Activated naive CD4-positive, alpha-beta T cell treated with Interleukin-2 at 50 U/mL for 16 hours (primary cell): ENCODE data around the gene ZCCHC7.
"Not testable (repeated sequence)": the region's sequence is repeated elsewhere in the genome, so short reads cannot be mapped to it uniquely, and the experiment has no call there.

Source experiments
- DNase-seq: peaks from one replicate; pipeline ENCODE4 v3.0.0-alpha.2; 2020

Gene ZCCHC7

DNA sequence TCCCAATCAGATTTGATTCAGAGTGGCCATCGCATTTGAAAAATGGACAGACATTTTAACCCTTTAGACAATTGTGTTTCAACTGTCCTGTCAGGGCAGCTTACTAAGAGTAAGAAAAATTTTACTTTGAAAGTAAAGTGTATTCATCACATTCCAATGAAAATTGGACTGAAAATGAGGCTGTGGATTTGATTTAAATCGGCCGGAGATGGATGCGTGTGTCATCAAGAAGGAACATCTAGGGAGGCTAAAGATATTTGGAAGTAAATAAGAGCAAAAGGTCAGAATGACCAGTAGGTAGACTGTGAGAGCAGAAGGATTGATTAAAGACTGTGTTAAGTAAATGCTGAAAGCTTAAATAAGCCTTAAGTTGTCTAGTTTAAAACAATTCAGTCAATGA is 1.5 kb downstream of the ZCCHC7 start:
- DNase-seq = no peak

DNA sequence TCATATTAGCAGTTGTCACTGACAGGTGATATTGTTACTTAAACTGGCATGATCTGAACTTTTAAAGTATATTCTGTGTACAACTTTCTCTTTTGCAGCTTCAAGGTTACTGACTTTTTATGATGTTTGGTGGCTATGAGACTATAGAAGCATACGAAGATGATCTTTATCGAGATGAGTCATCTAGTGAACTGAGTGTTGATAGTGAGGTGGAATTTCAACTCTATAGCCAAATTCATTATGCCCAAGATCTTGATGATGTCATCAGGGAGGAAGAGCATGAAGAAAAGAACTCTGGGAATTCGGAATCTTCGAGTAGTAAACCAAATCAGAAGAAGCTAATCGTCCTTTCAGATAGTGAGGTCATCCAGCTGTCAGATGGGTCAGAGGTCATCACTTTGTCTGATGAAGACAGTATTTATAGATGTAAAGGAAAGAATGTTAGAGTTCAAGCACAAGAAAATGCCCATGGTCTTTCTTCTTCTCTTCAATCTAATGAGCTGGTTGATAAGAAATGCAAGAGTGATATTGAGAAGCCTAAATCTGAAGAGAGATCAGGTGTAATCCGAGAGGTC is 5.9 kb downstream of the ZCCHC7 start:
- DNase-seq = no peak

DNA sequence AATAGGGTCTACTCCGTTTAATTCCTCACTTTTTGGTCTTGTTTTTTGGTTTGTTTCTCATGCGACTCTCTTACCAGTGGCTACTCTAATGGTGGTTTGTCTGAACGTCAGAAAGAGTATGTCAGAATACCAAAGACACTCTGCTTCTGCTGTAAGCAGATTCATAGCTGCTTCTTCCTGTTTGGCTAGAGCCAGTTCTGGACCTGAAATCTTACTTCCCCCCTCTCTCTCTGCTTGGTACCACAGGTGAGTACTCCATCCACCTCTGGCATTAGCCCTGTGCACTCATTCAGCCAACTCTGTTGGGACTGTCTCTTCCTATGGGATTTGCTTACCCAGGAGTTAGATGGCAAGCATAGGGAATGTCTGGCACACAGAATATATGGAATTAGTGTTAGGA is 6.6 kb downstream of the ZCCHC7 start:
- DNase-seq = no peak

DNA sequence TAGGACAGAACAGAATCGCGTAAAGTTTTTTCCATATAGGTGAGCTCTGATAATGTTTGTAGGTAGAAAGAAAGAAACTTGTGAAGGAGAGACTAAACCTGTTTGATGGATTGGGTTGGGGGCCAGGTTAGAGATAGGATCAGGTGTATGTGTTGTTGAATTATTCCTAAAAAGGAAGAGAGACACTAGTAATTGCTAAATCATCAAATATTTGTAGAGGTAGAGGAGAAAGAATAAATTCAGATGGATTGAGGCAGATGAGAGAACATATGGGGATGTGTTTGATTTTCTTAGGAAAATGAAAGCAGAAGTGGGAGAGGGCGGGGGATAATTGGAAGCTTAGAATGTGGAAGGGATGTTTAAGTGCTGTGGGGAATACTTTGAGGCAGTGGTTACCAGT is 7.7 kb downstream of the ZCCHC7 start:
- no peak for DNase-seq

DNA sequence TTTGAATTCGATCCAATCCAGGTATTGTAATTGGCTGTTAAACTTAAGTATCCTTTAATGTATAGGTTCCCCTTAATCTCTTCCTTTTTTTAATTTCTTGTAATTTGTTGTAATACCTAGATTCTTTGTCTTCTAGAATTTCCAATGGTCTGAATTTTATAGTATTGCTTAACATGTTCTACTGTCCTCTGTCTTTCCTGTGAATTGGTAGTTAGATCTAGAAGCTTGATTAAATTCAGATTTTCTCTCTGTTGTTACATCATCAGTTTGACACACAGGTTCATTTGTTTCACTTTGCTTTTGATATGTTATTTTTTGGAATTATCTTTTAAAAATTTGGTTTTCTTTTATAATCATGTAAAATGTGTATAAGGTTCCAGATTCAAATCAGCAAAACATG is 13.8 kb downstream of the ZCCHC7 start:
- DNase-seq = no peak

DNA sequence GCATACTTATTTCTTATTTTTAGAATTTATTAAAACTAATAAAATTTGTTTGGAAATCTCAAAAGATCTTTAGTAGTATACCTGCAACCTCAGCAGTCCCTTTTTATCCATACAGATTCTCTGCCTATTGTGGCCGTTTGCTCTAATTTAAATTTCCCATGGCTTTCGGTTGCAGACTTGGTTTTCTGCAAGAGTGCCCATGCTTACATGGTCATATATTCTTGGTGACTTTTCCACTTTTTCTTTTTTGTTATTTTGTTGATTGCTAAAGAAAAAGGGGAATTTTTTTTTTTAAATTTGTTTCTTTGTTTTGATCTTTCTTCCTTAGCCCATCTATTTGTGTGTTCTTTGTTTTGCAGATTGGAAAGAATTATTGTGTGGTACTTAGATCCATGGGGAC is 20.6 kb downstream of the ZCCHC7 start:
- DNase-seq = no peak

DNA sequence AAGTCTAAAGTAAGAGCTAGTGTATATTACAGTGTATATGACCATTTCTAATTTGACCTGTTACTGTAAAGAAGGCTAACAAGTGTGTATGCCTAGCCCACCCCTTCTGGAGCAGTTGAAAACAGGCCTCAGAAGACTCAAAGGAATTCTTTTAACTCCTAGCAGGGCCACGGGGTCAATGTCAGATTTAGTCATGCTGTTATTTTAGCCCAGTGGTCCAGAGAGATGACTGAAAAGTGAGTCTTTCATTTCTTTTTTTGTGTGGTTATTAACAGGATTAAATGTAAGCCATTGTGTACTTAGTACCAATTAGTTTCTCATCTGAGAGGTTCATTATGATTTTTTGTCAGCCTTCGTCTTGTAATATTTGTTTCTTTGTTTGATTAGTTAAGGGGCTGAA is 24.4 kb downstream of the ZCCHC7 start:
- DNase-seq = no peak

DNA sequence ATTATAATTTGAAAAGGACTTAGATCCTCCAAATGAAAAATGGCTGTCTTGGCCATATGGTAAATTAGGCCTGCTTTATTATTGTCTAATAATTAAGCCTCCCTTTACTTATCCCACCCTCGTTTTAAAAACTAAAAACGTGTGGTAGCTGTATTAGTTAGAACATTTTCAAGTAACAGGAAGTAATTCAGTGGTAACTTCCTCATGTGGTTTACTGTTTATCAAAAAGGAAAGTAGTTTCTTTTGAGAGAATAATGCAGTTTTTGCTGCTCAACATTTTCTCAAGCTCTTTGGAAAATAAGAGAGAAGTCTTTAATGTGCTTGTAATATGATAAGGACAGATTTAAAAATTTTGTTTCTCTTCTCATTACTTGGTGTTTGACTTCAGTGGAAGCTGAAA is 26.0 kb downstream of the ZCCHC7 start:
- no peak for DNase-seq

DNA sequence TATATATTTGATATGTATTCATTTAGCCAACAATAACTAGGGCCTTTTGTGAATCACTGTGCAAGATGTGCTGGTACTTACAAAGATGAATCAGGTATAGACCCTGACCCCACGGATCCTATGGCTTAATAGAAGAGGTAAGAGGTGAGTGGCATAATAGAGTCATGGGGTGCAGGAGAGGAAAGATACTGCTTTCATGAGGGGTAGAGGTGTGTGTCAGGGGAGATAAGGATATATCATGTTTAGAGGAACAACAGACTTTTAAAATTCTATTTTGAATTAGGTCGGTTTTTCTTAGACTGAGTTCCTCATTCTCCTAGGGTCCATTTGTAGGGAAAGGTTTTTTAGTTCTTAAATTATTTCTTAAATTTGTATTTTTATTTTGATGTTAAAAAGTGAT is 27.8 kb downstream of the ZCCHC7 start:
- DNase-seq = no peak

DNA sequence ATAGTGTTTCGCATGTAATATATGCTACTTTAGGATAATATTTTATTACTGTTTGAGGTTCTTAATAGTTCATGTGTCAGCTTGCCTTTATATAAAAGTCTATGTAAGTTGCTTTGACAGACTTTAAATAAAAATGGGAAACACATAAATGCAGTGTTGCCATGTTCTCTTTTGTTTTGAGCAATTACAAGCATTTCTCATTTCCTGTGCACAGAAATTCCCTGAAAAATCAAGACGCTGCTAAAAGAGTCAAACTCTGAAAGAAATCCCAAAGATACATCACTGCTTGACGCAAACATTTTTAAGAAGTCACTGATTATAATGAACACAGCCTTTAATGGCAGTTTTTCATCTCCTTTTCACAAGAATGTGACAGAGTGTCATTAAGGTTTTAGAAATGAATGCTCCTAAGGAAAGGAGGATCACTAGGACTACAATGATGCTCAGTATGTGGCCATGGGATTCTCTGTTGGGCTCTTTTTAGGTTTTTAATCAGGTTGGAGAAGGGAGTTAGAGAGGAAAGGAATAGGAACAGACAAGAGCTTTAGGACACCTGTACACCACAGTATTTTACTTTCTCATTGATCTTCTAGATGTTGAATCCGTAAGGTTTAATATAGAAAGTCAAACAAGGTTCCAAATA is 29.4 kb downstream of the ZCCHC7 start:
- no peak for DNase-seq

DNA sequence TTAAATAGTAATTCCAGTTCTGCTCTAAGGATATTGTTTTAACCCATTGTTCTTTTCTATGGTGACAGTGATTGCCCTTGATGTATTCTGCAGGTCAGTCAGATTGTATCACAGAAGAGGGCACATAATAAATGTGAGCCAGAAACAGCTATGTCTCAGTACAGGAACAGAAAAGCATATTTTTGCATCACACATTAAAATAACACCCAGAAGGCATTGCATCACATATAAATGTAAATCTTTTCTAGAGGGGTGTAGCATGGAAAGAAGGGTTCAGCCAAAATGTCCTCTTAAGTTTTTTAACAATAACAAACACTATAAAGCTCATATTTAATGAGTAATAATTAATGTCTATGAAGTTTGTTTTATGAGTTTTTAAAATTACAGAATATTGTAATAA is 30.0 kb downstream of the ZCCHC7 start:
- DNase-seq = no peak

DNA sequence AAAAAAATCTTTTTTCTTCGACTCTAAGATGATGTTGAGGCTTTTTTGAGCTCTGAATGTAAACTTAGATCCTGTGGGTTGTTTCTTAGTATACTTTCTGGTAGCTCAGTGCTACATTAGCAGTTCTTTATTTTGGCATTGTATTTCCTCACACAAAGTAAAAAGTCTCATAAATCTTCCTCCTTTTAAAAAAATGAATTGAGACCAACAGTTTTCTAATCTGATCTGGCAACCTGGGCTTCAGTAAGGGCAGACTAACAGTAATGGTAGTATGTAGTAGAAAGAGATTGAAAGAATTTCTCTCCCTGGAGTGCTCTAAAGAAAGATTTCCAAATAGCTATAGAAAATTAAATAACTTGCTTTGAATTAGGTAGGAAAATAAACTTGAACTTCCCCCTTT is 31.4 kb downstream of the ZCCHC7 start:
- no peak for DNase-seq

DNA sequence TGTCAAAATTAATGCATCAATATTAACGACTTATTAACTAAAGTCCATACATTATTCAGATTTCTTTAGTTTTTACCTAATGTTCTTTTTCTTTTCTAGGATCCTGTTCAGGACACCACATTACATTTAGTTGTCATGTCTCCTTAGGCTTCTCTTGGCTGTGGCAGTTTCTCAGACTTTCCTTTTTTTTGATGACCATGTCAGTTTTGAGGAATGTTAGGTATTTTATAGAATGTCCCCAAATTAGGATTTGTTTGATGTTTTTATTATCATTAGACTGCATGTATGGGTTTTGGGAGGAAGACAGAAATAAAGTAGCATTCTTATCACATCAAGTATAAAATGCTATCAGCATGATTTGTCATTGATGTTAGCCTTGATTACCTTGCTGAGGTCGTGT is 32.0 kb downstream of the ZCCHC7 start:
- DNase-seq = no peak

DNA sequence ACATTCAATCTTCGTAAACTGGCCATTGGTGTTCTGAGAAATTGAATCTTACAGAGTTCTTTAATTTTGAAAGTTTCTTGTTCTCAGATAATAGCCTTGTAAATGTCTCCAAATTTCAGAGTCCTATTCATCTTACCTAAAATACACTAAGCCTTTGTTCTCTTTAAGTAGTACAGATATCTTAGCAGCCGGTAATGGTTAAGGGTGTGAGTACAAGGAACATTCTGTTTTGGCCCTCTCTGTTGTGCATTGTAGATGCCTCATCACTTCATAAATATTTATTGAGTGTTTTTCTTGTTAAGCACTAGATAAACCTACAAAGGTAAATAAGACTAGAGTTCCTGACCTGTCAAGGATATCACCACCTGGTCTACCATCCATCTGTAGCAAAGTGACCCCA is 35.2 kb downstream of the ZCCHC7 start:
- no peak for DNase-seq

DNA sequence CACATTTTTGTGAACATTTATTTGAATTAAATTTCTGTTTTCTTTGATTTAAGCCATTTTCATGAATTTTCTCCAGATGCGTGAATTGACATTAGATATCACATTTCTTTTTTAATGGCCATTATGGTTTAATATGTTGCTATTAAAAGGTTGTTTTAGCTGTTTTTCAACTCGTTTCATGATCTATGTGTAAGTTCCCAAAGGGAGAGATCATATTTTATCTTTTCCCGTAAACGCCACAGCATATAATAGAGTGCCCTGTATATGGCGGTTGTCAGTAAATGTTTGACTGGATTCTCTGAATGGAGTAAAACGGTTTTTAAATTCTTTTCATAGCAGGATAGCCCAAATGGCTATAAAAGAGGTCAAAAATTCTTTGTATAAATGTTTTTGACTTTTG is 35.8 kb downstream of the ZCCHC7 start:
- no peak for DNase-seq

DNA sequence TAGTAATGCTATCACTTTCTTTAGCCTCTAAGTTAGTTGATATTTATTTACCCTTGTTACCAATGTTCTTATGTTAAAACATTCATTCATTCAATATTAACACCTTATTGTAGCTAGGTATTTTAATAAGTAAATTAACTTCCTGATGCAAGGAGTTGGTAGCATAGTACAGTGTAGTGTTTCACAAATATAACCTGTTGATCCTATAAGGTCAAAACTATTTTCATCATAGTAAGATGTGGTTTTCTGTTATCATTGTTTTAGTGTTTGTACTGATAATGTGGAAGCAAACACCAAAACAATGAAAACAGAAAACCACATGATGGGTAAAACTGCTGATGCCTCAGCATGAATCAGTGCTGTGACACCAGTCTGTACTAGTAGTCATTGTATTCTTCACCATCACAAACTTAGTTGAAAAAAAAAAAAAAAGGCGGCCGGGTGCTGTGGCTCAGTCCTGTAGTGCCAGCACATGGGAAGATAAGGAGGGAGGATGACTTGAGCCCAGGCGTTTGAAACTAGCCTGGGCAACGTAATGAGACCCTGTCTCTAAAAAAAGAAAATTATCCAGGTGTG is 36.5 kb downstream of the ZCCHC7 start:
- no peak for DNase-seq

DNA sequence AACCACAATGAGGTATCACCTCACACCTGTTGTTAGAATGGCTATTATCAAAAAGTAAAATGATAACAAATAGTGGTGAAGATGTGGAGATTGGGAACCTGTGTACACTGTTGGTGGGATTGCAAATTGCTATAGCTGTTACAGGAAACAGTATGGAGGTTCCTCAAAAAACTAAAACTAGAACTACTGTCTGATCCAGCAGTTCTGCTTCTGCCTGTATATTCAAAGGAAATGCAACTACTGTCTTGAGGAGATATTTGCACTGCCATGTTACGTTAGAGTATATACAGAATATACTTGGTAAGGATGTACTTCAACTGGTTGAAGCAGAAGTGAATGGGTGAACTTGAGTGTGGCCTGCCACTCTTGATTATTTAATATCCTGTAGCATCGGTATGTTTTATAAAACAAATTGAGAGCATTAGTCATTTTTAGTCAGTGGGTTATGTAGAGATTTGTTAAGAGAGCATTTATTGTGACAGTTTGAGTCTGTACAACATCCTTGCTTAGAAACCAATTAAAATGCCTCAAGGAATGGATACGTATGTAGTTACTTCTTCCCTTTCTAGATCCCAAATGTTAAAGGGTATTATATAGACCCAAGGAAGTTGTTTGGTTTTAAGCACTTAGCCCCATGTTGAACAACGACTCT is 37.5 kb downstream of the ZCCHC7 start:
- DNase-seq = no peak

DNA sequence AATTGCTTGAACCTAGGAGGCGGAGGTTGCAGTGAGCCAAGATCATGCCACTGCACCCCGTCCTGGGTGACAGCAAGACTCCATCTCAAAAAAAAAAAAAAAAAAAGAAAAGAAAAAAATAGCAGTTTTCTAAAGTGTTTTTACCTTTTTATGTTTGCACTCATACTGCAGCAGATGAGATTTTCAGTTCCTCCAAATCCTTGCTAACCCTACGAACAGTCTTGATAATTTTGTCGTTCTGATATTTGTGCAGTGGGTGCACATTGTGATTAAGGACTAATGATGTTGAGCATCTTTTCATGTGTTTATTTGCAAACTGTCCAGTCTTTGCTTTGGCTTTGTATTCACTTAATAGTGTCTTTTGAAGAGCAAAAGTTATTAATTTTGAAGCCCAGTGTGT is 42.9 kb downstream of the ZCCHC7 start:
- DNase-seq = no peak

DNA sequence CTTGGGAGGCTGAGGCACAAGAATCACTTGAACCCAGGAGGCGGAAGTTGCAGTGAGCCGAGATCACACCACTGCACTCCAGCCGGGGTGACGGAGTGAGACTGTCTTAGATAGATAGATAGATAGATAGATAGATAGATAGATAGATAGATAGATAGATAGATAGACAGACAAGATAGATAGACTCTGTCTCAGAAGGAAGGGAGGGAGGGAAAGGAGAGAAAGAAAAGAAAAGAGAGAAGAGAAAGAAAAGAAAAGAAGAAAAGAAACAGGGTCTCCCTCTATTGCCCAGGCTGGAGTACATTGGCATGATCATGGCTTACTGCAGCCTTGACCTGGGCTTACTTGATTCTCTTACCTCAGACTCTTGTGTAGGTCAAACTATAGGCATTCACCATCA is 44.0 kb downstream of the ZCCHC7 start:
- DNase-seq = not testable (repeated sequence)

DNA sequence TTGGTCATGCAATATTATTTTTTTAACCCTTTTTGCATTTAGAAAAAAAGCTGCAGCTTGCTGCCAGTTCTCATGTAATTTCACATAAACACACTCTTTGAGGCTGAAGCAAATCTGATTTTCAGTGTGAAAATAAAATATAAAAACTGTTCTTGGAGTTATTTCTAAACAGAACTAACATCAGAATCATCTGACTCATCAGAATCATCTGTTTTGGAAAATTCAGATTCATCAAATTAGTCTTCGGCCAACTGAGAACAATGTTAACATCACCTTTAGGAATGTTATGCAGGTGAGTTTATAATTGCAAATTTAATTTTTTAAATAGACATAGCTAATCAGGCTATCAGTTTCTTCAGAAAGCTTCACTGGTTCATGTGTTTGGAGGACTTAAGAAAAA is 45.3 kb downstream of the ZCCHC7 start:
- no peak for DNase-seq

DNA sequence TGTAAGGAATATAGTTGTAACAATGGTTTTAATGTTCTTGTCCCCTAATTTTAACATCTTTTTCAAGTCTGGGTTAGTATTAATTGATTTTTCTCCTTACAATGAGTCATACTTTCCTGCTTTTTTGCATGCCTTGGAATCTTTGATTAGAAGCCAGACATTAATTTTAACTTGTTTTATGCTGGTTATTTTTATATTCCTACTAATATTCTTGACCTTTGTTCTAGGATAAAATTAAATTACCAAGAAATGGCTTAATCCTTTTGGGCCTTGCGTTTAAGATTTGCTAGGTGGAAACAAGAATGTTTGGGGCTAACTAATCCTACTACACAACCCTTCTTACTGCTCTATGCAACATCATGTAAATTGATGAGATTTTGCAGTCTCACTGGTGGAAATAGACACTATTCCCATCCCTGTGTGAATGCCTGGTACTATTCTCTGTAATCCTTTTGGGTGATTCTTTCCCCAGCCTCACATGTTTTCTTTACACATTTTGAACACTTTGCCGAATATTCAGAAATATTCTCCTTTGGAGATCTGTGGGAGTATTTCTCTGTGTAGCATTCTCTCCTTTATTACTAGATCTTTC is 47.2 kb downstream of the ZCCHC7 start:
- DNase-seq = no peak

DNA sequence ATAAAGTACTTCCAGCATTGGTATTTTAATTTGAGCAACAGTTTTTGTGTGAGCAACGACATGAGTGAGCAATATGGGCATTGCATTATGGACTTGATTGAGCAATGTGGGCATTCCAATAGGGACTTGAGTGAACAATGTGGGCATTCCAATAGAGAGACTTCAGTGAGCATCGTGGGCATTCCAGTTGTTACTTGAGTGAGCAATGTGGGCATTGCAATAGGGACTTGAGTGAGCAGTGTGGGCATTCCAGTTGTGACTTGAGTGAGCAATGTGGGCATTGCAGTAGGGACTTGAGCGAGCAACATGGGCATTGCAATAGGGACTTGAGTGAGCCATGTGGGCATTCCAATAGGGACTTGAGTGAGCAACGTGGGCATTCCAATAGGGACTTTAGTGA is 52.2 kb downstream of the ZCCHC7 start:
- DNase-seq = no peak

DNA sequence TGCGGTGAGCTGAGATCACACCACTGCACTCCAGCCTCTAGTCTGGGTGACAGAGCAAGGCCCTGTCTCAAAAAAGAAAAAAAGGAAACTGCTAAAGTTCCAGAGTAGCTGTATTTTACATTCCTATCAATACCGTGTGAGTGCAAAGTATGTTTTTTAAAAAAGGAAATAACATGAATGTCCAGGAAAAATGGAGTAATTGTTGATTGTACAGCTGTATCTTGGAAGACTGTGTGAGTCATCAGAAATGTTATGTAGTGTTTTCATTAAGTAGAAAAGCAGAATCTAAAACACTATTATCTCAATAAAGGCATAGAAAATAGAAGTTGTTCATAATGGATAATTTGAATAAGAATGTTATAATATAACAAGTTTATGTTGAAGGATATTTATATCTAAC is 53.9 kb downstream of the ZCCHC7 start:
- no peak for DNase-seq

DNA sequence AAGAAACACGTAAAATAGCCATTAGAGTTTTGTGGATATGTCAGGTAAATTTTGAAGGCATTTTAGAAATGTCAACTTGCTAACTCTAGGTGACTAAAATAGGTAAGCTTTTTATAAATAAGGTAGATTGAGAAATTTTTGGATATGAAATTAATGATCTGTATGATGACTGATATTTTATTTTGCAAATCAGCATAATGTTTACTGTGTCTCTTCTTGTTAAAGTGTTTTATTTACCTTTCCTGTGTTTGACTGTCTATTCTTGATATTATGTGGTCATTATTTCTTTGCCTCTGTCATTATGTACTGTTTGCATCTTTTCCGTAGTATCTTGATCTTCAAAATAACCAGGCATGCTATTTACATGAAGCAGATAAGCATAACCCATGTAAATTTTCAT is 58.4 kb downstream of the ZCCHC7 start:
- no peak for DNase-seq
